Uterus (tissue), 2 donors: ENCODE data around the gene STRAP.

ENCODE experiments used
- POLR2A ChIP-seq, 2 donors: fragments of 450-650 bp; IDR thresholded peaks; one replicate each; pipeline ENCODE4 v1.6.1; 2016; ENCODE audit warnings: antibody characterized with exemption in 2 of 2, mild to moderate bottlenecking in 1 of 2, moderate library complexity in 1 of 2
- TF ChIP-seq, protein P1 (sequence below), 4 experiments: fragments of 200-600 bp in 2 of 4; fragments of 450-650 bp in 2 of 4; sonication (generic) in 2 of 4; IDR thresholded peaks; one replicate each; pipeline ENCODE4 v1.5.1; 2016 to 2019; ENCODE audit warnings: antibody characterized with exemption in 4 of 4, mild to moderate bottlenecking in 2 of 4, moderate library complexity in 1 of 4

DNA sequence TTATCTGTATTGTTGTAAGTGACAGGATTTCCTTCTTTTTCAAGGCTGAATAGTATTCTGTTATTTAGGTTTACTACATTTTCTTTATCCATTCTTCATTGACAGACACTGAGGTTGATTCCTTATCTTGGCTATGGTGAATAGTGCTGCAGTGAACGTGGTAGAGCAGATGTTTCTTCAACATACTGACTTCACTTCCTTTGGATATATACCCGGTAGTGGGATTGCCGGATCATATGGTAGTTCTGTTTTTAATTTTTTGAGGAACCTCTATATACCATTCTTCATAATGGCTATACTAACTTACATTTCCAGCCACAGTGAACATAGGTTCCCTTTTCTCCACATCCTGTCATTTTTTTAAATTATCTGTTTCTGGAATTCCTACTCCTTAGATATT, 50.8 kb downstream of the STRAP start:
- TF ChIP-seq POLR2A (IDR thresholded peaks at IDR 0.05): no peak
- TF ChIP-seq, protein P1, sequence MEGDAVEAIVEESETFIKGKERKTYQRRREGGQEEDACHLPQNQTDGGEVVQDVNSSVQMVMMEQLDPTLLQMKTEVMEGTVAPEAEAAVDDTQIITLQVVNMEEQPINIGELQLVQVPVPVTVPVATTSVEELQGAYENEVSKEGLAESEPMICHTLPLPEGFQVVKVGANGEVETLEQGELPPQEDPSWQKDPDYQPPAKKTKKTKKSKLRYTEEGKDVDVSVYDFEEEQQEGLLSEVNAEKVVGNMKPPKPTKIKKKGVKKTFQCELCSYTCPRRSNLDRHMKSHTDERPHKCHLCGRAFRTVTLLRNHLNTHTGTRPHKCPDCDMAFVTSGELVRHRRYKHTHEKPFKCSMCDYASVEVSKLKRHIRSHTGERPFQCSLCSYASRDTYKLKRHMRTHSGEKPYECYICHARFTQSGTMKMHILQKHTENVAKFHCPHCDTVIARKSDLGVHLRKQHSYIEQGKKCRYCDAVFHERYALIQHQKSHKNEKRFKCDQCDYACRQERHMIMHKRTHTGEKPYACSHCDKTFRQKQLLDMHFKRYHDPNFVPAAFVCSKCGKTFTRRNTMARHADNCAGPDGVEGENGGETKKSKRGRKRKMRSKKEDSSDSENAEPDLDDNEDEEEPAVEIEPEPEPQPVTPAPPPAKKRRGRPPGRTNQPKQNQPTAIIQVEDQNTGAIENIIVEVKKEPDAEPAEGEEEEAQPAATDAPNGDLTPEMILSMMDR (IDR thresholded peaks at IDR 0.05): no peak
